Hematopoietic multipotent progenitor cell (in vitro differentiated cells): ENCODE data around the gene PHKA2. TPM values are rescaled to one million over a fixed set of nuclear protein-coding genes. Genes with fewer than 3 reads are reported as not detected.

Experiments used
- DNase-seq, 3 donors: peaks; one replicate each; pipeline ENCODE4 v3.0.0-alpha.2; 2011 to 2015; ENCODE audit warnings: low read depth in 2 of 3, low spot score in 2 of 3
- total RNA-seq: library from RNA; depleted of rRNA; stranded (reverse); fragments of >200 nt; gene quantifications from one replicate; pipeline ENCODE4 v1.2.3, GENCODE V29; 2012

PHKA2 gene
- total RNA-seq, 1 donor = 36.6 TPM

- no peak for DNase-seq
Measured at GRCh38 chrX:18890724-18891547, 93.0 kb downstream of the PHKA2 start.

- no peak for DNase-seq
Measured at GRCh38 chrX:18890049-18890381, 93.9 kb downstream of the PHKA2 start.

GRCh38 chrX:18889346-18890048 is 94.4 kb downstream of the PHKA2 start:
- no peak for DNase-seq

- DNase-seq = no peak
Measured at GRCh38 chrX:18888281-18888680, 95.6 kb downstream of the PHKA2 start.

GRCh38 chrX:18887825-18888212 is 96.1 kb downstream of the PHKA2 start:
- DNase-seq = peak in 1 of 3 donors; percentile 10

GRCh38 chrX:18887177-18887824 is 96.6 kb downstream of the PHKA2 start:
- peak in 1 of 3 donors; percentile 3 for DNase-seq

- DNase-seq = peak; percentile 13 to 65 (median 44)
Measured at GRCh38 chrX:18886344-18887161, 97.4 kb downstream of the PHKA2 start.

- DNase-seq = no peak
Measured at GRCh38 chrX:18886005-18886343, 97.9 kb downstream of the PHKA2 start.

GRCh38 chrX:18885328-18886004 is 98.4 kb downstream of the PHKA2 start:
- DNase-seq = peak in 1 of 3 donors; percentile 58

- no peak for DNase-seq
Measured at GRCh38 chrX:18884916-18885315, 99.0 kb downstream of the PHKA2 start.

GRCh38 chrX:18883961-18884765 is 99.8 kb downstream of the PHKA2 start:
- DNase-seq = no peak

GRCh38 chrX:18883234-18883960 is 100.5 kb downstream of the PHKA2 start:
- no peak for DNase-seq

GRCh38 chrX:18879144-18879543 is 104.8 kb downstream of the PHKA2 start:
- DNase-seq = no peak

- DNase-seq = no peak
Measured at GRCh38 chrX:18877469-18877868, 106.4 kb downstream of the PHKA2 start.

GRCh38 chrX:18875256-18875878 is 108.5 kb downstream of the PHKA2 start:
- DNase-seq = no peak

- no peak for DNase-seq
Measured at GRCh38 chrX:18874560-18875255, 109.2 kb downstream of the PHKA2 start.

- no peak for DNase-seq
Measured at GRCh38 chrX:18873836-18874235, 110.1 kb downstream of the PHKA2 start.
